ENCODE results near the gene EPHA3. TPM values are rescaled to one million over a fixed set of nuclear protein-coding genes. Genes with fewer than 3 reads are reported as not detected.

Gene EPHA3
- total and polyA plus RNA-seq, 4 donors, result 0.44 to 2.7 (median 1.2) TPM

DNA sequence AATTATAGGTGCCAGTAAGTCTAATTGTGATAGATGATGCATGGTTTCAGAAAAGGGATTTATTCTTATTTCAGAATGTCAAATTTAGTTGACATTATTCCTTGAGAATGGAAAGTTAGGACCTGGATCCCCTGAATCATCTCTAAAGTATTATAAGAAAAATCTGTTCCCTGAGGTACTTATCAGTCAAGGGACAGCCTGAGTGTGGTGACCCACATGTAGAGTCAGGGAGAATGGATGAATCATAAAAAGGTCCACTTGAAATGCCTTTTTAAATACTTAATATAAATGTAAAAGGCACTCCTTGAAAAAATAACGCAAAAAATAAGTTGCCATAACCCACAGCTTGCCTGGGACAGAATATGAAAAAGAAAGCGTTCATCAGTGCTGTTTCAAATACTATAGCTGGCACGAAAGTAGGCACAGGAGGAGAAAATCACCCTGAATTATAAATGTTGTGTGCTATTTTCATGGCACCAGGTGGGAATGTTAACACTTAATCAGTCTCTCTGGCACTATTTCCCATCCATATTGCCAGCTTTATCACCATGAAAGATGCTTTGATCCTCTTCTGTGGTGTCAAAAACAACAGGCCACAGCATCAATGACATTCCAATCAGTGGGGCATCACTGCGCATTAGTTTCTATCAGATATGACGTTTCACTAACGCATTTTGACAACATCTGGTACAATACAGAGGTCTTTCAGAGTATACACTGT, 208.5 kb downstream of the EPHA3 start:
- H3K9me3 ChIP-seq (ENCODE audit: control insufficient read depth in 4 of 4, low read length in 3 of 4), result no peaks in the 10 kb centered on the region
- TF ChIP-seq HNF4A (conservative IDR thresholded peaks at IDR 0.05) (no peak), JUND (IDR thresholded peaks at IDR 0.05) (no peak), ATF3 (IDR thresholded peaks at IDR 0.05) (no peak), RAD21 (IDR thresholded peaks at IDR 0.05) (no peak), REST (IDR thresholded peaks at IDR 0.05) (no peak), RXRA (IDR thresholded peaks at IDR 0.05) (no peak), FOXA1 (IDR thresholded peaks at IDR 0.05) (no peak), EGR1 (IDR thresholded peaks at IDR 0.05; ENCODE audit: low read depth in 2 of 2) (no peak), FOXA2 (IDR thresholded peaks at IDR 0.05) (no peak), TAF1 (conservative IDR thresholded peaks at IDR 0.05) (no peak), HNF4G (IDR thresholded peaks at IDR 0.05) (no peak), ZBTB33 (IDR thresholded peaks at IDR 0.05) (no peak), GABPA (IDR thresholded peaks at IDR 0.05 in 1 of 2, conservative IDR thresholded peaks at IDR 0.05 in 1 of 2) (no peak)
- H3K27me3 ChIP-seq (ENCODE audit: control insufficient read depth in 4 of 4, insufficient read depth in 4 of 4, low read length in 3 of 4), result no peaks in the 10 kb centered on the region
- H3K4me3 ChIP-seq (ENCODE audit: low read depth in 1 of 3, low read length in 3 of 3), result no peak overlapping the region
- no peaks in the 10 kb centered on the region for H3K36me3 ChIP-seq (ENCODE audit: control insufficient read depth in 4 of 4, insufficient read depth in 3 of 4, low read depth in 1 of 4, low read length in 3 of 4)
- DNase-seq (ENCODE audit: low spot score), result no peak
- no peaks in the 10 kb centered on the region for H3K4me1 ChIP-seq (ENCODE audit: control insufficient read depth in 4 of 4, insufficient read depth in 4 of 4, low read length in 3 of 4)
- 60% methylated on average over 6 of the region's 6 CpGs for WGBS
- no peak overlapping the region for H3K9ac ChIP-seq (ENCODE audit: low read depth in 1 of 2, low read length in 2 of 2)
- H3K27ac ChIP-seq (ENCODE audit: low read depth in 1 of 2, low read length in 2 of 2), result no peak overlapping the region

- H3K9ac ChIP-seq (ENCODE audit: low read depth in 1 of 2, low read length in 2 of 2), result no peak overlapping the region
Measured at GRCh38 chr3:89320186-89320585, 212.8 kb downstream of the EPHA3 start.

More at GRCh38 chr3:89320186-89320585, 212.8 kb downstream of the EPHA3 start:
- Histone ChIP-seq H3K36me3 (ENCODE audit: control insufficient read depth in 4 of 4, insufficient read depth in 3 of 4, low read depth in 1 of 4, low read length in 3 of 4) (no peaks in the 10 kb centered on the region), H3K27me3 (ENCODE audit: control insufficient read depth in 4 of 4, insufficient read depth in 4 of 4, low read length in 3 of 4) (no peaks in the 10 kb centered on the region), H3K4me3 (ENCODE audit: low read depth in 1 of 3, low read length in 3 of 3) (no peak overlapping the region), H3K4me1 (ENCODE audit: control insufficient read depth in 4 of 4, insufficient read depth in 4 of 4, low read length in 3 of 4) (no peaks in the 10 kb centered on the region), H3K27ac (ENCODE audit: low read depth in 1 of 2, low read length in 2 of 2) (no peak overlapping the region), H3K9me3 (ENCODE audit: control insufficient read depth in 4 of 4, low read length in 3 of 4) (no peaks in the 10 kb centered on the region)
- TF ChIP-seq FOXA2 (IDR thresholded peaks at IDR 0.05) (no peak), MAX (IDR thresholded peaks at IDR 0.05) (no peak), REST (IDR thresholded peaks at IDR 0.05) (no peak)
- TF ChIP-seq, protein P1, sequence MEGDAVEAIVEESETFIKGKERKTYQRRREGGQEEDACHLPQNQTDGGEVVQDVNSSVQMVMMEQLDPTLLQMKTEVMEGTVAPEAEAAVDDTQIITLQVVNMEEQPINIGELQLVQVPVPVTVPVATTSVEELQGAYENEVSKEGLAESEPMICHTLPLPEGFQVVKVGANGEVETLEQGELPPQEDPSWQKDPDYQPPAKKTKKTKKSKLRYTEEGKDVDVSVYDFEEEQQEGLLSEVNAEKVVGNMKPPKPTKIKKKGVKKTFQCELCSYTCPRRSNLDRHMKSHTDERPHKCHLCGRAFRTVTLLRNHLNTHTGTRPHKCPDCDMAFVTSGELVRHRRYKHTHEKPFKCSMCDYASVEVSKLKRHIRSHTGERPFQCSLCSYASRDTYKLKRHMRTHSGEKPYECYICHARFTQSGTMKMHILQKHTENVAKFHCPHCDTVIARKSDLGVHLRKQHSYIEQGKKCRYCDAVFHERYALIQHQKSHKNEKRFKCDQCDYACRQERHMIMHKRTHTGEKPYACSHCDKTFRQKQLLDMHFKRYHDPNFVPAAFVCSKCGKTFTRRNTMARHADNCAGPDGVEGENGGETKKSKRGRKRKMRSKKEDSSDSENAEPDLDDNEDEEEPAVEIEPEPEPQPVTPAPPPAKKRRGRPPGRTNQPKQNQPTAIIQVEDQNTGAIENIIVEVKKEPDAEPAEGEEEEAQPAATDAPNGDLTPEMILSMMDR (IDR thresholded peaks at IDR 0.05; ENCODE audit: low read depth, low read length, missing input control), result no peak
- no peak for DNase-seq (ENCODE audit: low spot score)
- WGBS, result 49% methylated on average over 2 of the region's 2 CpGs

Data from liver (tissue), 9 donors.